GM23338 (cell line): ENCODE data around the gene DHRS12. TPM values are rescaled to one million over a fixed set of nuclear protein-coding genes. Genes with fewer than 3 reads are reported as not detected.

Experiments used
- ATAC-seq: fragments of 200-7000 bp; cut with Tn5 transposase; 3 replicates; pipeline ENCODE4 v1.9.1; 2020
- DNase-seq: peaks from one replicate; pipeline ENCODE4 v3.0.0-alpha.2; 2015; ENCODE audit warnings: low spot score
- H2AFZ ChIP-seq: fragments of 200-600 bp; sonication (generic); 2 replicates; pipeline ENCODE4 v1.8.0; 2016; ENCODE audit warnings: antibody characterized with exemption, mild to moderate bottlenecking, moderate library complexity
- H3F3A ChIP-seq: fragments of 200-600 bp; sonication (generic); replicated peaks from 2 replicates; pipeline ENCODE4 v1.8.0; 2017; ENCODE audit warnings: antibody characterized with exemption, mixed run types, low read depth
- H3K27ac ChIP-seq: fragments of 200-600 bp; sonication (generic); 2 replicates; pipeline ENCODE4 v1.6.1; 2016; ENCODE audit warnings: low read depth
- H3K27me3 ChIP-seq: fragments of 200-600 bp; sonication (generic); 2 replicates; pipeline ENCODE4 v1.8.0; 2016; ENCODE audit warnings: mild to moderate bottlenecking, mixed run types, moderate library complexity; ENCODE audit not compliant: insufficient read depth
- H3K36me3 ChIP-seq: fragments of 200-600 bp; sonication (generic); 2 replicates; pipeline ENCODE4 v1.8.0; 2016; ENCODE audit warnings: mild to moderate bottlenecking; ENCODE audit not compliant: insufficient read depth
- H3K4me1 ChIP-seq: fragments of 200-600 bp; sonication (generic); 2 replicates; pipeline ENCODE4 v1.8.0; 2016; ENCODE audit warnings: mild to moderate bottlenecking, moderate library complexity; ENCODE audit not compliant: insufficient read depth
- H3K4me2 ChIP-seq: fragments of 200-600 bp; sonication (generic); 2 replicates; pipeline ENCODE4 v1.7.1; 2017; ENCODE audit warnings: mixed run types
- H3K4me3 ChIP-seq: fragments of 200-600 bp; sonication (generic); 2 replicates; pipeline ENCODE4 v1.6.1; 2016; ENCODE audit warnings: mixed run types
- H3K79me2 ChIP-seq: fragments of 200-600 bp; sonication (generic); replicated peaks from 2 replicates; pipeline ENCODE4 v1.8.0; 2017; ENCODE audit warnings: mild to moderate bottlenecking; ENCODE audit not compliant: insufficient read depth
- H3K9me2 ChIP-seq: fragments of 200-600 bp; sonication (generic); 2 replicates; pipeline ENCODE4 v1.8.0; 2017; ENCODE audit not compliant: insufficient read depth
- H4K20me1 ChIP-seq: fragments of 200-600 bp; sonication (generic); replicated peaks from 2 replicates; pipeline ENCODE4 v1.8.0; 2017; ENCODE audit warnings: mild to moderate bottlenecking; ENCODE audit not compliant: insufficient read depth
- H3K27ac Mint-ChIP-seq: 2 replicates; pipeline ENCODE4 v1.8.0; 2020; ENCODE audit warnings: inconsistent platforms, mild to moderate bottlenecking, moderate library complexity, mixed read lengths
- H3K27me3 Mint-ChIP-seq: 3 replicates; pipeline ENCODE4 v1.8.0; 2022; ENCODE audit warnings: low read depth, mild to moderate bottlenecking, moderate library complexity, mixed read lengths, inconsistent platforms; ENCODE audit not compliant: insufficient read depth, poor library complexity
- H3K36me3 Mint-ChIP-seq: 3 replicates; pipeline ENCODE4 v1.8.0; 2021; ENCODE audit warnings: low read depth, mild to moderate bottlenecking, inconsistent platforms, moderate library complexity, mixed read lengths
- H3K4me1 Mint-ChIP-seq: 3 replicates; pipeline ENCODE4 v1.8.0; 2020; ENCODE audit warnings: mild to moderate bottlenecking, inconsistent platforms, mixed read lengths
- H3K4me3 Mint-ChIP-seq: 3 replicates; pipeline ENCODE4 v1.8.0; 2021; ENCODE audit warnings: moderate library complexity, mild to moderate bottlenecking, inconsistent platforms, mixed read lengths
- H3K9me3 Mint-ChIP-seq: 3 replicates; pipeline ENCODE4 v1.8.0; 2020; ENCODE audit warnings: moderate library complexity, mild to moderate bottlenecking, inconsistent platforms, mixed read lengths
- CREB1 ChIP-seq: fragments of 250-450 bp; sonication (Bioruptor Pico); IDR thresholded peaks from 2 replicates; pipeline ENCODE4 v1.5.0; 2020; ENCODE audit warnings: low read depth, mild to moderate bottlenecking, moderate library complexity
- EZH2 ChIP-seq: fragments of 200-600 bp; sonication (generic); IDR thresholded peaks from one replicate; pipeline ENCODE4 v1.8.0; 2017; ENCODE audit warnings: antibody characterized with exemption, mild to moderate bottlenecking, low read depth; ENCODE audit not compliant: unreplicated experiment
- EZH2phosphoT487 ChIP-seq: fragments of 200-600 bp; sonication (generic); IDR thresholded peaks from one replicate; pipeline ENCODE4 v1.8.1; 2018; ENCODE audit warnings: antibody characterized with exemption; ENCODE audit not compliant: unreplicated experiment
- JUNB ChIP-seq: IDR thresholded peaks from one replicate; pipeline ENCODE4 v1.6.1; 2016; ENCODE audit warnings: antibody characterized with exemption; ENCODE audit not compliant: unreplicated experiment
- NANOG ChIP-seq: IDR thresholded peaks from 2 replicates; pipeline ENCODE4 v1.6.1; 2016; ENCODE audit warnings: antibody characterized with exemption, borderline replicate concordance
- POLR2AphosphoS5 ChIP-seq: IDR thresholded peaks from 2 replicates; pipeline ENCODE4 v1.6.1; 2016; ENCODE audit warnings: antibody characterized with exemption, low read depth
- STAT1 ChIP-seq: IDR thresholded peaks from one replicate; pipeline ENCODE4 v1.6.1; 2016; ENCODE audit warnings: antibody characterized with exemption; ENCODE audit not compliant: unreplicated experiment
- ZNF114 ChIP-seq: fragments of 250-450 bp; sonication (Bioruptor Pico); IDR thresholded peaks from 2 replicates; pipeline ENCODE4 v1.5.0; 2020; ENCODE audit warnings: mild to moderate bottlenecking, moderate library complexity
- ZNF331 ChIP-seq: fragments of 250-450 bp; sonication (Bioruptor Pico); IDR thresholded peaks from 2 replicates; pipeline ENCODE4 v1.5.0; 2020; ENCODE audit warnings: low read depth, mild to moderate bottlenecking, moderate library complexity
- polyA plus RNA-seq: library from polyadenylated mRNA; unstranded; fragments of >200 nt; fragmentation: Nextera tagmentation; extraction: Ambion mirVana; gene quantifications from 2 replicates; pipeline ENCODE4 v1.2.1, GENCODE V29; 2016
- total RNA-seq: library from RNA; depleted of rRNA; stranded (reverse); fragments of >200 nt; shearing (Covaris generic); gene quantifications from 2 replicates; pipeline ENCODE4 v1.2.3, GENCODE V29; 2014
- TF ChIP-seq, protein P1 (sequence below): fragments of 250-450 bp; sonication (Bioruptor Pico); IDR thresholded peaks from 2 replicates; pipeline ENCODE4 v1.5.0; 2020; ENCODE audit warnings: mild to moderate bottlenecking, moderate library complexity
- TF ChIP-seq, protein P2 (sequence below): IDR thresholded peaks from one replicate; pipeline ENCODE4 v1.6.1; 2018; ENCODE audit warnings: antibody characterized with exemption; ENCODE audit not compliant: unreplicated experiment
- TF ChIP-seq, protein P3 (sequence below): IDR thresholded peaks from 2 replicates; pipeline ENCODE4 v1.6.1; 2016; ENCODE audit warnings: antibody characterized with exemption
- TF ChIP-seq, protein P4 (sequence below), 2 experiments: fragments of 200-600 bp in 1 of 2; sonication (generic) in 1 of 2; conservative IDR thresholded peaks; 2 replicates each; pipeline versions ENCODE4 v1.5.1 to v1.6.1; 2016 to 2017; ENCODE audit warnings: antibody characterized with exemption in 2 of 2, low read depth in 2 of 2, mild to moderate bottlenecking in 2 of 2, moderate library complexity in 1 of 2

Gene DHRS12
- total and polyA plus RNA-seq, 2 experiments from 2014 or later: 4.6 to 12.2 TPM

DNA sequence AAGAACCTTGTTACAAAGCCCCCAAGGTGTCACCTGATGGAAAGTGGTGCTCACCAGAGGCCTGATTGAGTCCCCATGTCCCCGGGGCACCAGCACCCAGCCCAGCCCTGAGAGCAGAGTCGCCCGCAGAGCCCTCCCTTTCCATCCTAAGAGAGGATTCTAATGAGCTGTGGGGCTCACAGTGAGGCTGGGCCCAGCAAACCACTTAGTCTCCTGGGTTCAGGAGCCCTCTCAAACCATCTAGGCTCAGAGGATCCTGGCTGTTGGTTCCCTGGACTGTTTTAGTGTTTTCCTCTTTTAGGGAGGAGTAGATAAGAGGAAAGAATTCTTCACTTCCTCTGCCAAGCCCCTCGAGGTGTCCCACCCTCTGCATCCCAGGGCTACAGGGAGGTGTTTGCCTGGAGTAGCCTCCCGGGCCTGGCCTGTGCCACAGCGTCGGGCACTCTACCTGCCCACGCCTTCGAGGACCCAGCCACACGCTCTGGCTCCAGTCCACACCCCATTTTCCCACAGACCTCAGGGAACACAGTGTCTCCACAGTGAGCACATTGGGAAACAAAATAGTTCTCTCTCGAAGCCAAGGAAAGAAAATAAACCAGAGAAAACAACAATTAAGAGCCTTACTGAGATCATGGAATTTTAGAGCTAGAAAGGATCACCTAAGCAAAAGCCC is 34.4 kb downstream of the DHRS12 start:
- Histone ChIP-seq H3K4me2 (no peak overlapping the region), H3K27me3 (no peaks in the 10 kb centered on the region), H3K27ac (no peak overlapping the region), H4K20me1 (no peaks in the 10 kb centered on the region), H3K4me3 (no peak overlapping the region), H2AFZ (no peak overlapping the region), H3K9me2 (no peaks in the 10 kb centered on the region), H3K4me1 (peaks cover 19% of the 10 kb centered on the region), H3K36me3 (0 out of 2 replicates have a peak, but pooled peaks cover 3% of the 10 kb centered on the region), H3F3A (0 out of 2 replicates have a peak, but pooled peaks cover 4% of the 10 kb centered on the region), H3K79me2 (no peaks in the 10 kb centered on the region)
- Mint-ChIP-seq H3K4me3 (no peak overlapping the region), H3K9me3 (no peaks in the 10 kb centered on the region), H3K27ac (peak overlapping the region; percentile 77; the same call in 1 of the 2 replicates), H3K4me1 (peaks cover 33% of the 10 kb centered on the region), H3K27me3 (peaks cover 23% of the 10 kb centered on the region), H3K36me3 (no peaks in the 10 kb centered on the region; the same call in 2 of the 3 replicates)
- TF ChIP-seq JUNB (no peak), EZH2phosphoT487 (no peak), POLR2AphosphoS5 (no peak), STAT1 (no peak), NANOG (no peak), ZNF331 (no peak), CREB1 (CRISPR knock-in tag) (no peak), ZNF114 (no peak), EZH2 (no peak)
- TF ChIP-seq, protein P1, sequence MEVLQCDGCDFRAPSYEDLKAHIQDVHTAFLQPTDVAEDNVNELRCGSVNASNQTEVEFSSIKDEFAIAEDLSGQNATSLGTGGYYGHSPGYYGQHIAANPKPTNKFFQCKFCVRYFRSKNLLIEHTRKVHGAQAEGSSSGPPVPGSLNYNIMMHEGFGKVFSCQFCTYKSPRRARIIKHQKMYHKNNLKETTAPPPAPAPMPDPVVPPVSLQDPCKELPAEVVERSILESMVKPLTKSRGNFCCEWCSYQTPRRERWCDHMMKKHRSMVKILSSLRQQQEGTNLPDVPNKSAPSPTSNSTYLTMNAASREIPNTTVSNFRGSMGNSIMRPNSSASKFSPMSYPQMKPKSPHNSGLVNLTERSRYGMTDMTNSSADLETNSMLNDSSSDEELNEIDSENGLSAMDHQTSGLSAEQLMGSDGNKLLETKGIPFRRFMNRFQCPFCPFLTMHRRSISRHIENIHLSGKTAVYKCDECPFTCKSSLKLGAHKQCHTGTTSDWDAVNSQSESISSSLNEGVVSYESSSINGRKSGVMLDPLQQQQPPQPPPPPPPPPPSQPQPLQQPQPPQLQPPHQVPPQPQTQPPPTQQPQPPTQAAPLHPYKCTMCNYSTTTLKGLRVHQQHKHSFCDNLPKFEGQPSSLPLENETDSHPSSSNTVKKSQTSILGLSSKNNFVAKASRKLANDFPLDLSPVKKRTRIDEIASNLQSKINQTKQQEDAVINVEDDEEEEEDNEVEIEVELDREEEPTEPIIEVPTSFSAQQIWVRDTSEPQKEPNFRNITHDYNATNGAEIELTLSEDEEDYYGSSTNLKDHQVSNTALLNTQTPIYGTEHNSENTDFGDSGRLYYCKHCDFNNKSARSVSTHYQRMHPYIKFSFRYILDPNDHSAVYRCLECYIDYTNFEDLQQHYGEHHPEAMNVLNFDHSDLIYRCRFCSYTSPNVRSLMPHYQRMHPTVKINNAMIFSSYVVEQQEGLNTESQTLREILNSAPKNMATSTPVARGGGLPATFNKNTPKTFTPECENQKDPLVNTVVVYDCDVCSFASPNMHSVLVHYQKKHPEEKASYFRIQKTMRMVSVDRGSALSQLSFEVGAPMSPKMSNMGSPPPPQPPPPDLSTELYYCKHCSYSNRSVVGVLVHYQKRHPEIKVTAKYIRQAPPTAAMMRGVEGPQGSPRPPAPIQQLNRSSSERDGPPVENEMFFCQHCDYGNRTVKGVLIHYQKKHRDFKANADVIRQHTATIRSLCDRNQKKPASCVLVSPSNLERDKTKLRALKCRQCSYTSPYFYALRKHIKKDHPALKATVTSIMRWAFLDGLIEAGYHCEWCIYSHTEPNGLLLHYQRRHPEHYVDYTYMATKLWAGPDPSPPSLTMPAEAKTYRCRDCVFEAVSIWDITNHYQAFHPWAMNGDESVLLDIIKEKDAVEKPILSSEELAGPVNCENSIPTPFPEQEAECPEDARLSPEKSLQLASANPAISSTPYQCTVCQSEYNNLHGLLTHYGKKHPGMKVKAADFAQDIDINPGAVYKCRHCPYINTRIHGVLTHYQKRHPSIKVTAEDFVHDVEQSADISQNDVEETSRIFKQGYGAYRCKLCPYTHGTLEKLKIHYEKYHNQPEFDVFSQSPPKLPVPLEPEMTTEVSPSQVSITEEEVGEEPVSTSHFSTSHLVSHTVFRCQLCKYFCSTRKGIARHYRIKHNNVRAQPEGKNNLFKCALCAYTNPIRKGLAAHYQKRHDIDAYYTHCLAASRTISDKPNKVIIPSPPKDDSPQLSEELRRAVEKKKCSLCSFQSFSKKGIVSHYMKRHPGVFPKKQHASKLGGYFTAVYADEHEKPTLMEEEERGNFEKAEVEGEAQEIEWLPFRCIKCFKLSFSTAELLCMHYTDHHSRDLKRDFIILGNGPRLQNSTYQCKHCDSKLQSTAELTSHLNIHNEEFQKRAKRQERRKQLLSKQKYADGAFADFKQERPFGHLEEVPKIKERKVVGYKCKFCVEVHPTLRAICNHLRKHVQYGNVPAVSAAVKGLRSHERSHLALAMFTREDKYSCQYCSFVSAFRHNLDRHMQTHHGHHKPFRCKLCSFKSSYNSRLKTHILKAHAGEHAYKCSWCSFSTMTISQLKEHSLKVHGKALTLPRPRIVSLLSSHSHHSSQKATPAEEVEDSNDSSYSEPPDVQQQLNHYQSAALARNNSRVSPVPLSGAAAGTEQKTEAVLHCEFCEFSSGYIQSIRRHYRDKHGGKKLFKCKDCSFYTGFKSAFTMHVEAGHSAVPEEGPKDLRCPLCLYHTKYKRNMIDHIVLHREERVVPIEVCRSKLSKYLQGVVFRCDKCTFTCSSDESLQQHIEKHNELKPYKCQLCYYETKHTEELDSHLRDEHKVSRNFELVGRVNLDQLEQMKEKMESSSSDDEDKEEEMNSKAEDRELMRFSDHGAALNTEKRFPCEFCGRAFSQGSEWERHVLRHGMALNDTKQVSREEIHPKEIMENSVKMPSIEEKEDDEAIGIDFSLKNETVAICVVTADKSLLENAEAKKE (CRISPR knock-in tag): no peak
- TF ChIP-seq, protein P2, sequence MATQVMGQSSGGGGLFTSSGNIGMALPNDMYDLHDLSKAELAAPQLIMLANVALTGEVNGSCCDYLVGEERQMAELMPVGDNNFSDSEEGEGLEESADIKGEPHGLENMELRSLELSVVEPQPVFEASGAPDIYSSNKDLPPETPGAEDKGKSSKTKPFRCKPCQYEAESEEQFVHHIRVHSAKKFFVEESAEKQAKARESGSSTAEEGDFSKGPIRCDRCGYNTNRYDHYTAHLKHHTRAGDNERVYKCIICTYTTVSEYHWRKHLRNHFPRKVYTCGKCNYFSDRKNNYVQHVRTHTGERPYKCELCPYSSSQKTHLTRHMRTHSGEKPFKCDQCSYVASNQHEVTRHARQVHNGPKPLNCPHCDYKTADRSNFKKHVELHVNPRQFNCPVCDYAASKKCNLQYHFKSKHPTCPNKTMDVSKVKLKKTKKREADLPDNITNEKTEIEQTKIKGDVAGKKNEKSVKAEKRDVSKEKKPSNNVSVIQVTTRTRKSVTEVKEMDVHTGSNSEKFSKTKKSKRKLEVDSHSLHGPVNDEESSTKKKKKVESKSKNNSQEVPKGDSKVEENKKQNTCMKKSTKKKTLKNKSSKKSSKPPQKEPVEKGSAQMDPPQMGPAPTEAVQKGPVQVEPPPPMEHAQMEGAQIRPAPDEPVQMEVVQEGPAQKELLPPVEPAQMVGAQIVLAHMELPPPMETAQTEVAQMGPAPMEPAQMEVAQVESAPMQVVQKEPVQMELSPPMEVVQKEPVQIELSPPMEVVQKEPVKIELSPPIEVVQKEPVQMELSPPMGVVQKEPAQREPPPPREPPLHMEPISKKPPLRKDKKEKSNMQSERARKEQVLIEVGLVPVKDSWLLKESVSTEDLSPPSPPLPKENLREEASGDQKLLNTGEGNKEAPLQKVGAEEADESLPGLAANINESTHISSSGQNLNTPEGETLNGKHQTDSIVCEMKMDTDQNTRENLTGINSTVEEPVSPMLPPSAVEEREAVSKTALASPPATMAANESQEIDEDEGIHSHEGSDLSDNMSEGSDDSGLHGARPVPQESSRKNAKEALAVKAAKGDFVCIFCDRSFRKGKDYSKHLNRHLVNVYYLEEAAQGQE: no peak
- TF ChIP-seq, protein P3, sequence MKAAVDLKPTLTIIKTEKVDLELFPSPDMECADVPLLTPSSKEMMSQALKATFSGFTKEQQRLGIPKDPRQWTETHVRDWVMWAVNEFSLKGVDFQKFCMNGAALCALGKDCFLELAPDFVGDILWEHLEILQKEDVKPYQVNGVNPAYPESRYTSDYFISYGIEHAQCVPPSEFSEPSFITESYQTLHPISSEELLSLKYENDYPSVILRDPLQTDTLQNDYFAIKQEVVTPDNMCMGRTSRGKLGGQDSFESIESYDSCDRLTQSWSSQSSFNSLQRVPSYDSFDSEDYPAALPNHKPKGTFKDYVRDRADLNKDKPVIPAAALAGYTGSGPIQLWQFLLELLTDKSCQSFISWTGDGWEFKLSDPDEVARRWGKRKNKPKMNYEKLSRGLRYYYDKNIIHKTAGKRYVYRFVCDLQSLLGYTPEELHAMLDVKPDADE: no peak
- TF ChIP-seq, protein P4, sequence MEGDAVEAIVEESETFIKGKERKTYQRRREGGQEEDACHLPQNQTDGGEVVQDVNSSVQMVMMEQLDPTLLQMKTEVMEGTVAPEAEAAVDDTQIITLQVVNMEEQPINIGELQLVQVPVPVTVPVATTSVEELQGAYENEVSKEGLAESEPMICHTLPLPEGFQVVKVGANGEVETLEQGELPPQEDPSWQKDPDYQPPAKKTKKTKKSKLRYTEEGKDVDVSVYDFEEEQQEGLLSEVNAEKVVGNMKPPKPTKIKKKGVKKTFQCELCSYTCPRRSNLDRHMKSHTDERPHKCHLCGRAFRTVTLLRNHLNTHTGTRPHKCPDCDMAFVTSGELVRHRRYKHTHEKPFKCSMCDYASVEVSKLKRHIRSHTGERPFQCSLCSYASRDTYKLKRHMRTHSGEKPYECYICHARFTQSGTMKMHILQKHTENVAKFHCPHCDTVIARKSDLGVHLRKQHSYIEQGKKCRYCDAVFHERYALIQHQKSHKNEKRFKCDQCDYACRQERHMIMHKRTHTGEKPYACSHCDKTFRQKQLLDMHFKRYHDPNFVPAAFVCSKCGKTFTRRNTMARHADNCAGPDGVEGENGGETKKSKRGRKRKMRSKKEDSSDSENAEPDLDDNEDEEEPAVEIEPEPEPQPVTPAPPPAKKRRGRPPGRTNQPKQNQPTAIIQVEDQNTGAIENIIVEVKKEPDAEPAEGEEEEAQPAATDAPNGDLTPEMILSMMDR (conservative IDR thresholded peaks at IDR 0.05; ENCODE audit: low read depth in 2 of 2): no peak
- ATAC-seq (peak; percentile 6; the same call in 2 of the 3 replicates), DNase-seq (no peak)
